Naive thymus-derived CD8-positive, alpha-beta T cell (primary cell): ENCODE results near the gene RAET1E. TPM values are rescaled to one million over a fixed set of nuclear protein-coding genes. Genes with fewer than 3 reads are reported as not detected.
"Not testable (repeated sequence)": the region's sequence is repeated elsewhere in the genome, so short reads cannot be mapped to it uniquely, and the experiment has no call there.

Experiments used
- ATAC-seq, 2 donors: fragments of 150-1000 bp; cut with Tn5 transposase in 1 of 2; sonication (Bioruptor Pico), chemical (Tn5 transposase) in 1 of 2; 1 replicate in 1 of 2; 2 replicates in 1 of 2; pipeline ENCODE4 v1.10.0; 2021; ENCODE audit warnings: mild to moderate bottlenecking in 2 of 2, moderate library complexity in 2 of 2
- POLR2A ChIA-PET: fragments of 350-600 bp; sonication (Branson Sonifier 250); formaldehyde crosslinking; loops from one replicate; lab custom pipeline; 2021; ENCODE audit warnings: antibody characterized with exemption; lab: Charles Lee
- DNase-seq, 10 donors: peaks; one replicate each; pipeline versions ENCODE4 v3.0.0 to v3.0.0-alpha.2; 2020 to 2022
- H3K27ac Mint-ChIP-seq, 10 donors: one replicate each; pipeline ENCODE4 v1.8.0; 2020 to 2022; ENCODE audit warnings: mild to moderate bottlenecking in 10 of 10, mixed read lengths in 10 of 10, moderate library complexity in 4 of 10, inconsistent platforms in 1 of 10
- H3K27me3 Mint-ChIP-seq, 5 donors: one replicate each; pipeline ENCODE4 v1.8.0; 2021 to 2022; ENCODE audit warnings: mixed read lengths in 5 of 5
- H3K36me3 Mint-ChIP-seq, 3 donors: one replicate each; pipeline ENCODE4 v1.8.0; 2020 to 2022; ENCODE audit warnings: mixed read lengths in 3 of 3, mild to moderate bottlenecking in 2 of 3, inconsistent platforms in 1 of 3
- H3K4me1 Mint-ChIP-seq, 4 donors: one replicate each; pipeline ENCODE4 v1.8.0; 2021 to 2022; ENCODE audit warnings: mixed read lengths in 4 of 4
- H3K4me3 Mint-ChIP-seq, 10 donors: one replicate each; pipeline ENCODE4 v1.8.0; 2020 to 2022; ENCODE audit warnings: mild to moderate bottlenecking in 10 of 10, mixed read lengths in 10 of 10, moderate library complexity in 6 of 10, inconsistent platforms in 1 of 10
- H3K9me3 Mint-ChIP-seq, 9 donors: one replicate each; pipeline ENCODE4 v1.8.0; 2020 to 2022; ENCODE audit warnings: mixed read lengths in 9 of 9, mild to moderate bottlenecking in 3 of 9, inconsistent platforms in 1 of 9, moderate library complexity in 1 of 9
- polyA plus RNA-seq, 3 donors: library from polyadenylated mRNA; unstranded; fragments of 300-500 nt; fragmentation: Illumina TruSeq; gene quantifications; one replicate each; pipeline ENCODE4 v1.2.3, GENCODE V29; 2021
- total RNA-seq, 8 experiments: library from RNA in 2 of 8; stranded (reverse) in 2 of 8; gene quantifications; one replicate each; pipeline ENCODE4 v1.2.3 and lab custom pipeline; 2021 to 2026

Gene RAET1E
- total and polyA plus RNA-seq, 5 experiments from 2014 or later: not detected

GRCh38 chr6:149891864-149892263 lies 6.0 kb downstream of the RAET1E start:
- H3K36me3 Mint-ChIP-seq, H3K9me3 Mint-ChIP-seq, POLR2A ChIA-PET, H3K4me3 Mint-ChIP-seq, DNase-seq, H3K27ac Mint-ChIP-seq, ATAC-seq: not testable (repeated sequence)
- Mint-ChIP-seq H3K4me1 (peaks cover 9 to 15% (median 11%) of the 10 kb centered on the region in 4 donors), H3K27me3 (peaks cover 2 to 21% (median 11%) of the 10 kb centered on the region in 5 donors)

DNA sequence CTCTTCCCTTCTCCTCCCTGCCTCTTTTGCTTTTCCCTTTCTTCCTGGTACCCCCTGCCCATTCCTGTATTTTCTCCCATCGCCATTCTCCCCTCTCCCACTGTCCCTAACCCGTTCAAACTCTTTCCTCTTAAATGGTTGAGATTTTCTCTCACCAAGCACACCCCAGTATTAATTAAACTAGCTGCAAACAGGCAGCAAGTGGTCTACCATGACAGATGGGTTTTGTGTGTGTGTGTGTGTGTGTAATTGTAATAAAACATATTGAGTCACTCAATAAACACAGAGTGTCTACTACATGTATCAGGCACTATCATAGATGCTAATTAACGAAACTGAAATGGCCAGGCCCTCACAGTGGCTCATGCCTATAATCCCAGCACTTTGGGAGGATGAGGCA lies 6.7 kb downstream of the RAET1E start:
- no peaks in the 10 kb centered on the region for H3K36me3 Mint-ChIP-seq
- H3K4me3 Mint-ChIP-seq: no peak overlapping the region
- no peak for DNase-seq
- no peak for ATAC-seq
- peaks cover 7 to 10% (median 8%) of the 10 kb centered on the region in 4 donors for H3K4me1 Mint-ChIP-seq
- H3K9me3 Mint-ChIP-seq: no peaks in the 10 kb centered on the region
- peaks cover 2 to 23% (median 11%) of the 10 kb centered on the region in 5 donors for H3K27me3 Mint-ChIP-seq
- H3K27ac Mint-ChIP-seq: no peak overlapping the region
- POLR2A ChIA-PET: no interaction called here

DNA sequence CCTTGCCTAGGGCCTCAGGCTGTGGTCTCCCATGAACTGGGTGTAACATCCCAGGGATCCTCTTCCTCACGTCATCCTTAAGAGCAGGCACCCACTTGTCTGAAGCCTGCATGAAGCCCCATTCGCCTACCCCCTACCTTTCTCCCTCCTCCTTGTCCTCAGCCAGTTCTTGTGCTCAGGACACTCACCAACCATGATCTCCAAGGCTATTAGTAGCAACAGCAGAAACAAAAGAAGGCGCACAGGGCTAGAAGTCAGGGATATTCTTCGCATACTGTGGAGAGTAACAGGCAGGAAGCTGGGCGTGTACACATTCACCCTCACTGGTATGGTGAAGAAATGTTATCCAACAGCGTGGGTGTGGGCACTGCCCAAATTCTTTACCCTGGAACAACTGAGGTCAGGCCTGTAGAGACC lies 7.3 kb downstream of the RAET1E start:
- POLR2A ChIA-PET: no interaction called here
- Mint-ChIP-seq H3K4me1 (peaks cover 1 to 4% (median 2%) of the 10 kb centered on the region in 4 donors), H3K9me3 (no peaks in the 10 kb centered on the region), H3K4me3 (no peak overlapping the region), H3K27me3 (peaks cover 2 to 23% (median 11%) of the 10 kb centered on the region in 5 donors), H3K36me3 (no peaks in the 10 kb centered on the region), H3K27ac (no peak overlapping the region)
- DNase-seq (no peak), ATAC-seq (no peak)

DNA sequence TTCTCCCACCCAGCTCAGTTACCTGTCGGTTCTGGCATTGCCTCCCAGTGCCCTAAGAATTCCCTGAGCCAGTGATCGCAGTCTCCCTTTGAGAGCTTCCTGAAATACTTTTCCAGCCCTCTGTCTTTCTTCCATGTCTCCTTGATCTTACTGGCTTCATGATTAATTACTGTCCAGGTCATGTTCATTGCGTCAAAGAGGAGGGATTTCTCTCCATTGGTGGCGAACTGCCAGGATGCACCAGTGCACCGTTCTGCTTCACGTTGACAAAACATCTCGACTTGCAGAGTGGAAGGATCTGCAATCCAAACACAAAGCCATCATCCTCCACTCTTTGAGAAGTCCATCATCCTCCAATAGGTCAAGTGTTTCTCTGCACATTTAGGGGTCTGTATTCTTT lies 8.6 kb downstream of the RAET1E start:
- POLR2A ChIA-PET: no interaction called here
- H3K4me1 Mint-ChIP-seq: no peaks in the 10 kb centered on the region
- H3K9me3 Mint-ChIP-seq: no peaks in the 10 kb centered on the region
- ATAC-seq (no peak), DNase-seq (no peak)
- no peak overlapping the region for H3K27ac Mint-ChIP-seq
- H3K4me3 Mint-ChIP-seq: no peak overlapping the region
- H3K36me3 Mint-ChIP-seq: no peaks in the 10 kb centered on the region
- H3K27me3 Mint-ChIP-seq: peaks cover 5 to 16% (median 8%) of the 10 kb centered on the region in 5 donors

DNA sequence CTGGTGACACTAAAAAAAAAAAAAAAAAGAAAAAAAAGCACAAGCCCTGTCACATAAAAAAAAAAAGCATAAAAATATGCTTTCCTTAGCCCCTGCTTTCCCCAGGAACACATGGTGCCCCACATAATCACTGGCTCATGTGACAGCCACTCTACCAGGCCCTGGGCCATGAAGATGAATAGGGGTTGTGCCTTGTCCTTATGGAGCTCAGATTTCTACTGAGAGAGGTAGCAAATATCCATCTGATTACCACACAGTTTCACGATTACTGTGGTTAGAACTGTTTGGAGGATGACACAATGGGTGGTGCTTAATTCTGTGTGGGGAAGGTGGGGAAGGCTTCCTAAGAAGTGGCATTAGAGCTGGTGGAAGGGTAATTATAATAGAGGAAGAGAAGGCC lies 9.3 kb downstream of the RAET1E start:
- Mint-ChIP-seq H3K36me3 (no peaks in the 10 kb centered on the region), H3K4me3 (no peak overlapping the region), H3K27me3 (peaks cover 5 to 14% (median 12%) of the 10 kb centered on the region in 5 donors), H3K27ac (peak overlapping the region in 1 of 10 donors; percentile 7), H3K4me1 (no peaks in the 10 kb centered on the region), H3K9me3 (no peaks in the 10 kb centered on the region)
- ATAC-seq: no peak
- POLR2A ChIA-PET: no interaction called here
- no peak for DNase-seq

DNA sequence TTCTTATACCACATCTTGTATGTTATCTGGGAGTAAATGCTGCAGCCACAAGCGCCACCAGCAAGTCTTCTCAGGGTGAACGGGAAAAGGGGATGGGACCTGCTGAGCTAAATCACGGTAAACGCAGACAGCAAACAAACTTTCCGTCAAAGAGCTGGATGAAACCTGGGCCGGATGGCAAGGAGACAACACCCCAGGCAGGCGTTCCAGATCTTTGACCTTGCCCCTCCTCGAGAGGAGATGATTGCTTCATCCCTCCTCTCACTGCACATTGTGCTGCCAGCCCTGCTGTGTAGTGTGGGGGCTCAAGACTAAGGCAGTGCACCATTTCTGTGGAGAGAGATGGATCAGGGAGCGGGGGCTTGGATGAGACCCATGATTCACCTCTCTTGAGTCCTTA lies 9.8 kb downstream of the RAET1E start:
- Mint-ChIP-seq H3K4me3 (no peak overlapping the region), H3K4me1 (no peaks in the 10 kb centered on the region), H3K27me3 (peaks cover 5 to 14% (median 13%) of the 10 kb centered on the region in 5 donors), H3K36me3 (no peaks in the 10 kb centered on the region), H3K27ac (no peak overlapping the region), H3K9me3 (no peaks in the 10 kb centered on the region)
- POLR2A ChIA-PET: no interaction called here
- DNase-seq (no peak), ATAC-seq (no peak)

DNA sequence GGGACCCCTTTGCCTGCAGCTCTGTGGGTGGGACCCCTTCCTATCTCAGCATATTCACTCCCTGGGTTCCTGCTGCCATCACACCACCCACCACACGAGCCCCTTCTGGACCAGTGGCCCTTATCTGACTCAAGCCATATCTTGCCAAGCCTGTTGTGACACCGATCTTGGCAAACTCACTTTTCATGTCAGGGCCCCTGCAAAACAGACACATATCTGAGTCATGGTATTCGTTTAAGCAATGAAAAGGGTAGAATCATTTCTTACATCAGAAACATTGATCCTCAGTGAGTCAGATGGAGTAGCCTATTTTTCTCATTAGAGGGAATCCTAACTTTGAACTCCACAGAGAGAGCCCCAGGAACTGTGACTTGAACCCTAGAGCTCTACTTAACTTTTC lies 10.6 kb downstream of the RAET1E start:
- ATAC-seq (no peak), DNase-seq (no peak)
- Mint-ChIP-seq H3K4me3 (no peak overlapping the region), H3K36me3 (no peaks in the 10 kb centered on the region), H3K27ac (no peak overlapping the region), H3K9me3 (no peaks in the 10 kb centered on the region), H3K4me1 (no peaks in the 10 kb centered on the region), H3K27me3 (peaks cover 5 to 14% (median 13%) of the 10 kb centered on the region in 5 donors)
- POLR2A ChIA-PET: no interaction called here

GRCh38 chr6:149885888-149886287 lies 12.0 kb downstream of the RAET1E start:
- POLR2A ChIA-PET: no interaction called here
- Mint-ChIP-seq H3K36me3 (no peaks in the 10 kb centered on the region), H3K27me3 (peaks cover 5 to 25% (median 16%) of the 10 kb centered on the region in 5 donors), H3K27ac (no peak overlapping the region), H3K9me3 (no peaks in the 10 kb centered on the region), H3K4me1 (no peaks in the 10 kb centered on the region), H3K4me3 (no peak overlapping the region)
- ATAC-seq (no peak), DNase-seq (no peak)

DNA sequence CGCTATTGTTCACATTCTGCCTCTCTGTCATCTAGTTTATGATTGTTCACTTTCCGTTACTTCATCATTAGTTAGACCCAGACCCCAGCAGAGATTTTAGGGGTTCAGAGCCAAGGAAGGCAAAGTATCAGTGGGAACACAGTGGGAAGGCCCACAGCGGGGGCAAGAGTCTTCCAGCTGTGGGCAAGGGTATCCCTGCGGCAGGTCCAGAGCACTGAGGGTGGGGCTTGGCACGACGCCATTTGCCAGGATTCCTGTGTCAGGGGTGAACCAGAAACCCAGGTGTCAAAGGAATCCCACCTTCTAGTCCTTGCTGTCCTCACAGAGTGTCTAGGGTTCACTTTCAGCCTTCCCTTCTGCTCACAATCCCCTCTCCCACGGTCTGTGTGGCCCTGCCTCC lies 13.3 kb downstream of the RAET1E start:
- Mint-ChIP-seq H3K9me3 (no peaks in the 10 kb centered on the region), H3K36me3 (no peaks in the 10 kb centered on the region), H3K4me1 (no peaks in the 10 kb centered on the region), H3K4me3 (no peak overlapping the region), H3K27me3 (peaks cover 12 to 38% (median 22%) of the 10 kb centered on the region in 5 donors), H3K27ac (peak overlapping the region in 1 of 10 donors; percentile 50)
- ATAC-seq: no peak
- DNase-seq: no peak
- POLR2A ChIA-PET: no interaction called here

DNA sequence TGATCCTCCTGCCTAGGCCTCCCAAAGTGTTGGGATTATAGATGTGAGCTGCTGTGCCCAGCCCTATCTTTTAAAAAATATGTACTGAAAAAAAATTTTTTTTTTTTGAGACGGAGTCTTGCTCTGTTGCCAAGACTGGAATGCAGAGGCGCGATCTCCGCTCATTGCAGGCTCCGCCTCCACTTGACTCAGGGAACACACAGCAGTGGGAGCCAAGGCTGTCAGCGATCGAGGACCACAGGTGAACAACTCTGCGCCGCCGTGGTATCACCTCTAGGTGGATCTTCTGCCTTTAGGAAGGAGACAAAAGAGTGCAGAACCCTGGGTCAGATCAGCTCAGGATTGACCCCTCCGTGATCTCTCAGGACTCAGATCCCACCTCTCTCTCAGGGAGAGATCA lies 13.7 kb downstream of the RAET1E start:
- Mint-ChIP-seq H3K4me3 (no peak overlapping the region), H3K27ac (no peak overlapping the region), H3K36me3 (no peaks in the 10 kb centered on the region), H3K4me1 (no peaks in the 10 kb centered on the region), H3K9me3 (no peaks in the 10 kb centered on the region), H3K27me3 (peaks cover 14 to 42% (median 26%) of the 10 kb centered on the region in 5 donors)
- ATAC-seq: no peak
- POLR2A ChIA-PET: no interaction called here
- DNase-seq: no peak

DNA sequence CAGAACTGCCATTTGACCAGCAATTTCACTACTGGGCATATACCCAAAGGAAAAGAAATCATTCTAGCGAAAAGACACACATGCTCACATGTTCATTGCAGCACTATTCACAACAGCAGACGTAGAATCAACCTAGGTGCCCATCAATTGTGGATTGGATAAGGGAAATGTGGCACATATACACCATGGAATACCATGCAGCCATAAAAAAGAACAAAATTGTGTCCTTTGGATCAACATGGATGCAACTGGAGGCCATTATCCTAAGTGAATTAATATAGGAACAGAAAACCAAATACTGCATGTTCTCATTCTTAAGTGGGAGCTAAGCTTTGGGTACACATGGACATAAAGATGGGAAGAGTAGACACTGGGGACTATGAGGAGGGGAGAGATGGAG lies 16.1 kb downstream of the RAET1E start:
- Mint-ChIP-seq H3K4me1 (no peaks in the 10 kb centered on the region), H3K4me3 (no peak overlapping the region), H3K27ac (no peak overlapping the region), H3K9me3 (no peaks in the 10 kb centered on the region), H3K36me3 (no peaks in the 10 kb centered on the region), H3K27me3 (peaks cover 25 to 49% (median 34%) of the 10 kb centered on the region in 5 donors)
- POLR2A ChIA-PET: no interaction called here
- ATAC-seq (no peak), DNase-seq (no peak)

GRCh38 chr6:149881066-149881766 lies 16.7 kb downstream of the RAET1E start:
- no peaks in the 10 kb centered on the region for H3K4me1 Mint-ChIP-seq
- H3K4me3 Mint-ChIP-seq: no peak overlapping the region
- DNase-seq (no peak), ATAC-seq (no peak)
- no peak overlapping the region for H3K27ac Mint-ChIP-seq
- no peaks in the 10 kb centered on the region for H3K36me3 Mint-ChIP-seq
- peaks cover 25 to 51% (median 37%) of the 10 kb centered on the region in 5 donors for H3K27me3 Mint-ChIP-seq
- H3K9me3 Mint-ChIP-seq: no peaks in the 10 kb centered on the region
- POLR2A ChIA-PET: no interaction called here

DNA sequence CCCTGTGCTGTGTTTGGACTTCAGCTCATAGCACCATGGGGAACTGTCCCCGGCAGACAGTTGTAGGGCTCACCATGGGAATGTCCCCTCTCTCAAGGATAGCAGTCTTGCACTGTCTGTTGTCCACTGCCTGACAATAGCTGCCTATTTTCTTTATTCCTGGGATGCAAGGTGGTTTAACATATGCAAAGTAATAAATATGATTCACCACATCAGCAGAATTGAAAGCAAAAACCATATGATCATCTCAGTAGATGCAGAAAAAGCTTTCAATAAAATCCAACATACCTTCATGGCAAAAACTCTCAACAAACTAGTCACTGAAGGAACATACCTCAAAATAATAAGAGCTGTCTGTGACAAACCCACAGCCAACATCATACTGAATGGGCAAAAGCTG lies 20.3 kb downstream of the RAET1E start:
- peaks cover 0 to 5% (median 0%) of the 10 kb centered on the region in 3 donors for H3K36me3 Mint-ChIP-seq
- H3K27ac Mint-ChIP-seq: no peak overlapping the region
- peaks cover 30 to 63% (median 49%) of the 10 kb centered on the region in 5 donors for H3K27me3 Mint-ChIP-seq
- no peaks in the 10 kb centered on the region for H3K4me1 Mint-ChIP-seq
- DNase-seq: no peak
- H3K4me3 Mint-ChIP-seq: no peak overlapping the region
- POLR2A ChIA-PET: no interaction called here
- no peak for ATAC-seq
- H3K9me3 Mint-ChIP-seq: peaks cover 0 to 4% (median 0%) of the 10 kb centered on the region in 9 donors
